Choroid plexus epithelial cell (primary cell): ENCODE measurements around the gene CDHR3.
"Not testable (repeated sequence)": the region's sequence is repeated elsewhere in the genome, so short reads cannot be mapped to it uniquely, and the experiment has no call there.

Experiments used
- DNase-seq: peaks from one replicate; pipeline ENCODE4 v3.0.0-alpha.2; 2010; ENCODE audit warnings: low read depth
- H3K4me3 ChIP-seq: 2 replicates; pipeline ENCODE4 v1.5.1; 2011; ENCODE audit warnings: low read depth, mild to moderate bottlenecking, control low read depth, low read length, moderate library complexity
- TF ChIP-seq, protein P1 (sequence below): conservative IDR thresholded peaks from 2 replicates; pipeline ENCODE4 v1.5.1; 2011; ENCODE audit warnings: low read depth, mild to moderate bottlenecking, control low read depth, inconsistent platforms, low read length, moderate library complexity

CDHR3 gene

DNA sequence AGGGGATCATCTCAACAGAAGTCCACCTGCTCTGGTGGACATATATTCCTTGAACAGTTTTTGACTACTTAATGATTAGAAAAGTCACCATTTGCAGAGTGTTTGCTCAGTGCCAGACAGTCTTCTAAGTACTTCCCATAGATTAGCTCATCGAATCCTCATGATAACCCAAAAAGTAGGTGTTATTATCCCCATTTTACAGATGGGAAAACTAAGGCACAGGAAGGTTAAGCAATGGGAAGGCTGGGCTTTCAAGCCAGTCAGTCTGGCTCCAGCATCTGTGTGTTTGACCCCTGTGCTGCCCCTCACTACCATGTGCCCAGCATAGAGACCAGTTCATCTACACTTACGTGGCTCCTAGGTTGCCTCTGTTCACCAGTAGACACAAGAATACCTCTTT is 15.9 kb downstream of the CDHR3 start:
- no peak overlapping the region for H3K4me3 ChIP-seq
- TF ChIP-seq, protein P1, sequence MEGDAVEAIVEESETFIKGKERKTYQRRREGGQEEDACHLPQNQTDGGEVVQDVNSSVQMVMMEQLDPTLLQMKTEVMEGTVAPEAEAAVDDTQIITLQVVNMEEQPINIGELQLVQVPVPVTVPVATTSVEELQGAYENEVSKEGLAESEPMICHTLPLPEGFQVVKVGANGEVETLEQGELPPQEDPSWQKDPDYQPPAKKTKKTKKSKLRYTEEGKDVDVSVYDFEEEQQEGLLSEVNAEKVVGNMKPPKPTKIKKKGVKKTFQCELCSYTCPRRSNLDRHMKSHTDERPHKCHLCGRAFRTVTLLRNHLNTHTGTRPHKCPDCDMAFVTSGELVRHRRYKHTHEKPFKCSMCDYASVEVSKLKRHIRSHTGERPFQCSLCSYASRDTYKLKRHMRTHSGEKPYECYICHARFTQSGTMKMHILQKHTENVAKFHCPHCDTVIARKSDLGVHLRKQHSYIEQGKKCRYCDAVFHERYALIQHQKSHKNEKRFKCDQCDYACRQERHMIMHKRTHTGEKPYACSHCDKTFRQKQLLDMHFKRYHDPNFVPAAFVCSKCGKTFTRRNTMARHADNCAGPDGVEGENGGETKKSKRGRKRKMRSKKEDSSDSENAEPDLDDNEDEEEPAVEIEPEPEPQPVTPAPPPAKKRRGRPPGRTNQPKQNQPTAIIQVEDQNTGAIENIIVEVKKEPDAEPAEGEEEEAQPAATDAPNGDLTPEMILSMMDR, result no peak
- DNase-seq, result no peak

- H3K4me3 ChIP-seq, result no peak overlapping the region
- TF ChIP-seq, protein P1, result no peak
- DNase-seq, result no peak
Observed at GRCh38 chr7:105979405-105979804, 16.3 kb downstream of the CDHR3 start.

DNA sequence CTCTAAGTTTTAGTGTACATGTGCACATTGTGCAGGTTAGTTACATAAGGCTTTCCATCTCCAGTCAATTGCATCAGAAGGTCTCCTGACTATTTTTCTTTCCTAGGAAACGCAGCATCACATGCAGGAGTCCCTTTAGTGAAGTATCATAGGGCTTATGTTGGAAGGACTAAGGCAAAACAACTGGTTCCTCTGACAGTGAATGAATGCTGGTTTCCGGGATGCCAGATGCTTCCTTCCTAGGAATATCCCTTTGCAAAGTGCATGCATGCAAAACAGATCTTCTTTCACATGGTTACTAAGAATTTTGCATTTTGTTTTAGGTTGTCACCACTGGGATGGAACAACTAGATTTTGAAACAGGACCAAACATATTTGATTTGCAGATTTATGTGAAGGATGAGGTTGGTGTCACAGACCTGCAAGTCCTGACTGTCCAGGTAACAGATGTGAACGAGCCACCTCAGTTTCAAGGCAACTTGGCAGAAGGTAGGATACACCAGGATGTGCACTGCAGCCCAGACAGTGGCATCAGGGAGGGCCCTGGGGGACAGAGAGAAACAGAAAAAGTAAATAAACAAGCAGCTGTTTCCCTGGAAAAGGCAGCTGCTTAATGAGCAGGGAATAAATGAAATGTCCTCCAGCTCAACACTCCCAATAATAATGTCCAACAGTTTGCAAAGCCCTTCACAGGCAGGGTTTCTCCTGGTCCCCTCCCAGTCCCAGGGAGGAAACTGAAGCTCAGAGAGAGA is 17.8 kb downstream of the CDHR3 start:
- no peak for DNase-seq

GRCh38 chr7:105982388-105982787 is 19.3 kb downstream of the CDHR3 start:
- no peak for DNase-seq
- TF ChIP-seq, protein P1, result no peak
- no peak overlapping the region for H3K4me3 ChIP-seq

More for the DNA sequence above, 17.8 kb downstream of the CDHR3 start:
- H3K4me3 ChIP-seq, result no peak overlapping the region
- TF ChIP-seq, protein P1, result no peak

- not testable (repeated sequence) for DNase-seq, H3K4me3 ChIP-seq
Observed at GRCh38 chr7:105984808-105985207, 21.7 kb downstream of the CDHR3 start.

- TF ChIP-seq, protein P1, result no peak
- peak; percentile 12 for DNase-seq
- no peak overlapping the region for H3K4me3 ChIP-seq
Observed at GRCh38 chr7:105985229-105985628, 22.2 kb downstream of the CDHR3 start.

DNA sequence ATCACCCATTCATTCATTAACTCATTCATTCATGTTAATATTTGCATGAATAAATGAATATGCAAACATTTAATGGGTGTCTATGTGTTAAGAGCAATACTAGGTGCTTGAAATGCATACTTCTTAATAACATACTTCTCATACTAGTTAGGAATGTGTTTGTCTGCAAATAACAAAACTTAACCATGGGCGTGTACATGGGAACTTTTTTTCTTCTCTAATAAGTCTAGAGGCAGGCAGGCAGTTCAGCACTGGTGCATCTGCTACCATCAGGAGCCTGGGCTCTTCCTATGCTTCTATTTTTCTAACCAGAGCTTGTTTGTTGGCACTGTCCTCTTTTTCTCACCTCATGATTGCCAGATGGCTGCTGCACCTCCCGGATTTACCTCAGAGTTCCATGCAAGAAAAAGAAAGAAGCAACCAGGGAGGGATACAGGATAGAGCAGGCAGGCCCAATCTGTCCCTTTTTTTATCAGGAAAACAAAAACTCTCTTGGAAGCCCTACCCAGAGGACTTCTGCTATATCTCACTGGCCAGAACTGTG is 22.7 kb downstream of the CDHR3 start:
- TF ChIP-seq, protein P1, result no peak
- DNase-seq, result no peak
- no peak overlapping the region for H3K4me3 ChIP-seq
